SK-N-SH treated with all-trans-retinoic acid at 6 μM for 48 hours (cell line): ENCODE results near the gene PPP2R3B.

Source experiments
- ATAC-seq: fragments of 200-7000 bp; cut with Tn5 transposase; 3 replicates; pipeline ENCODE4 v1.9.1; 2020; ENCODE audit warnings: mild to moderate bottlenecking, moderate library complexity
- ARNTL ChIP-seq: fragments of 450-650 bp; formaldehyde crosslinking; IDR thresholded peaks from 2 replicates; pipeline ENCODE4 v1.5.0; 2020; ENCODE audit warnings: low read depth, mild to moderate bottlenecking, moderate library complexity, borderline replicate concordance
- BACH2 ChIP-seq: fragments of 250-450 bp; sonication (Bioruptor Pico); IDR thresholded peaks from 2 replicates; pipeline ENCODE4 v1.9.0; 2021; ENCODE audit warnings: mild to moderate bottlenecking, borderline replicate concordance
- CREB5 ChIP-seq: fragments of 250-450 bp; sonication (Bioruptor Pico); IDR thresholded peaks from 2 replicates; pipeline ENCODE4 v1.5.1; 2020; ENCODE audit warnings: low read depth, mild to moderate bottlenecking, moderate library complexity
- CSDC2 ChIP-seq: fragments of 250-450 bp; sonication (Bioruptor Pico); IDR thresholded peaks from 2 replicates; pipeline ENCODE4 v1.5.0; 2020; ENCODE audit warnings: mild to moderate bottlenecking, moderate library complexity
- CSRNP3 ChIP-seq: fragments of 250-450 bp; sonication (Bioruptor Pico); IDR thresholded peaks from 2 replicates; pipeline ENCODE4 v1.5.1; 2021; ENCODE audit warnings: mild to moderate bottlenecking, moderate library complexity
- ESRRG ChIP-seq: fragments of 250-450 bp; sonication (Bioruptor Pico); IDR thresholded peaks from 2 replicates; pipeline ENCODE4 v1.6.1; 2021; ENCODE audit warnings: mild to moderate bottlenecking
- GLIS3 ChIP-seq: fragments of 250-450 bp; sonication (Bioruptor Pico); IDR thresholded peaks from 2 replicates; pipeline ENCODE4 v1.5.0; 2020; ENCODE audit warnings: mild to moderate bottlenecking, moderate library complexity
- OSR1 ChIP-seq: fragments of 250-450 bp; sonication (Bioruptor Pico); IDR thresholded peaks from 2 replicates; pipeline ENCODE4 v1.8.0; 2022; ENCODE audit warnings: moderate library complexity, mild to moderate bottlenecking, inconsistent platforms
- PATZ1 ChIP-seq: fragments of 250-450 bp; sonication (Bioruptor Pico); IDR thresholded peaks from 2 replicates; pipeline ENCODE4 v1.8.0; 2020; ENCODE audit warnings: mild to moderate bottlenecking, moderate library complexity, borderline replicate concordance
- POU6F1 ChIP-seq: fragments of 250-450 bp; sonication (Bioruptor Pico); IDR thresholded peaks from 2 replicates; pipeline ENCODE4 v1.8.0; 2021; ENCODE audit warnings: low read depth, mild to moderate bottlenecking, moderate library complexity, borderline replicate concordance
- PPARA ChIP-seq: fragments of 250-450 bp; sonication (Bioruptor Pico); IDR thresholded peaks from 2 replicates; pipeline ENCODE4 v1.5.0; 2020; ENCODE audit warnings: mild to moderate bottlenecking, borderline replicate concordance
- RARB ChIP-seq: fragments of 250-450 bp; sonication (Bioruptor Pico); IDR thresholded peaks from 2 replicates; pipeline ENCODE4 v1.8.0; 2021; ENCODE audit warnings: mild to moderate bottlenecking, moderate library complexity
- TCF4 ChIP-seq: fragments of 250-450 bp; sonication (Bioruptor Pico); IDR thresholded peaks from 2 replicates; pipeline ENCODE4 v1.8.0; 2021; ENCODE audit warnings: mild to moderate bottlenecking, moderate library complexity, borderline replicate concordance
- TOX ChIP-seq: fragments of 250-450 bp; sonication (Bioruptor Pico); IDR thresholded peaks from 2 replicates; pipeline ENCODE4 v1.8.0; 2021; ENCODE audit warnings: mild to moderate bottlenecking, moderate library complexity, borderline replicate concordance
- TSHZ2 ChIP-seq: fragments of 250-450 bp; sonication (Bioruptor Pico); IDR thresholded peaks from 2 replicates; pipeline ENCODE4 v1.5.0; 2020; ENCODE audit warnings: mild to moderate bottlenecking, moderate library complexity
- ZC3H10 ChIP-seq: fragments of 250-450 bp; sonication (Bioruptor Pico); IDR thresholded peaks from 2 replicates; pipeline ENCODE4 v1.5.1; 2021; ENCODE audit warnings: mild to moderate bottlenecking, moderate library complexity
- ZFP3 ChIP-seq: fragments of 250-450 bp; sonication (Bioruptor Pico); IDR thresholded peaks from 2 replicates; pipeline ENCODE4 v1.5.0; 2020; ENCODE audit warnings: mild to moderate bottlenecking, moderate library complexity
- ZNF70 ChIP-seq: fragments of 450-650 bp; formaldehyde crosslinking; IDR thresholded peaks from 2 replicates; pipeline ENCODE4 v1.5.0; 2020; ENCODE audit warnings: mild to moderate bottlenecking, moderate library complexity
- ZNF8 ChIP-seq: fragments of 450-650 bp; formaldehyde crosslinking; IDR thresholded peaks from 2 replicates; pipeline ENCODE4 v1.5.0; 2020; ENCODE audit warnings: mild to moderate bottlenecking, moderate library complexity

PPP2R3B gene

GRCh38 chrX:300334-300733 is 86.4 kb downstream of the PPP2R3B start (continued):
- TF ChIP-seq ZC3H10 (no peak), TSHZ2 (no peak), ESRRG (CRISPR knock-in tag) (no peak), BACH2 (CRISPR knock-in tag) (no peak)

GRCh38 chrX:298993-299392 is 87.7 kb downstream of the PPP2R3B start:
- TF ChIP-seq PPARA (CRISPR knock-in tag) (no peak), TSHZ2 (no peak), OSR1 (CRISPR knock-in tag) (no peak), GLIS3 (no peak), ZNF8 (CRISPR knock-in tag) (no peak), ZFP3 (no peak), RARB (CRISPR knock-in tag) (no peak), CREB5 (no peak), ZNF70 (CRISPR knock-in tag) (no peak), ARNTL (no peak), TOX (no peak), PATZ1 (no peak), CSRNP3 (CRISPR knock-in tag) (no peak), BACH2 (CRISPR knock-in tag) (no peak), TCF4 (no peak), POU6F1 (CRISPR knock-in tag) (no peak), ZC3H10 (no peak)
- ATAC-seq, result no peak

- ATAC-seq, result no peak
- TF ChIP-seq PATZ1 (no peak), RARB (CRISPR knock-in tag) (no peak), TOX (no peak), ZNF70 (CRISPR knock-in tag) (no peak), CSDC2 (no peak), ZFP3 (no peak)
Measured at GRCh38 chrX:295136-295535, 91.6 kb downstream of the PPP2R3B start.
